H1 (cell line): ENCODE data around the gene EEPD1. TPM values are rescaled to one million over a fixed set of nuclear protein-coding genes. Genes with fewer than 3 reads are reported as not detected.

Source experiments
- CBX5 ChIP-seq: fragments of 300-800, 300-1000 bp; sonication (generic); IDR thresholded peaks from 2 replicates; pipeline ENCODE4 v1.7.1; 2016; ENCODE audit warnings: antibody characterized with exemption, low read length, low read depth
- CHD7 ChIP-seq: fragments of 300-600 bp; sonication (generic); IDR thresholded peaks from 2 replicates; pipeline ENCODE4 v1.7.1; 2012; ENCODE audit warnings: low read length, moderate library complexity, mild to moderate bottlenecking, inconsistent platforms; ENCODE audit not compliant: insufficient replicate concordance
- PHF8 ChIP-seq: fragments of 200-600 bp; sonication (generic); conservative IDR thresholded peaks from 2 replicates; pipeline ENCODE4 v1.7.1; 2012; ENCODE audit warnings: low read depth, mild to moderate bottlenecking, inconsistent platforms, low read length, moderate library complexity
- TBP ChIP-seq: IDR thresholded peaks from 2 replicates; pipeline ENCODE4 v1.6.1; 2011; ENCODE audit warnings: low read depth, low read length, improper control_type of control experiment
- polyA plus RNA-seq, 7 experiments: library from polyadenylated mRNA; depleted of rRNA in 3 of 7; stranded (reverse) in 5 of 7; unstranded in 2 of 7; fragments of >200 nt in 5 of 7; fragments of 200-250 nt in 2 of 7; gene quantifications; 1 replicate in 5 of 7; 2 replicates in 1 of 7; 4 replicates in 1 of 7; pipeline versions ENCODE4 v1.2.1 to v1.2.3, GENCODE V29; 2011 to 2013; ENCODE audit warnings: missing spikeins in 2 of 7, mixed read lengths in 2 of 7
- total RNA-seq: library from RNA; stranded (reverse); fragmentation: NEBNext Ultra II Directional; extraction: Animal tissue kit (Norgen Biotek cat#: 25700); gene quantifications from 2 replicates; pipeline ENCODE4 v1.2.1, GENCODE V29; 2021

The EEPD1 gene
- total and polyA plus RNA-seq, 2 of the 8 experiments (the other 6 are each of a cell fraction or from before 2014, with no cell fraction given) = 3.1 to 7.8 TPM

DNA sequence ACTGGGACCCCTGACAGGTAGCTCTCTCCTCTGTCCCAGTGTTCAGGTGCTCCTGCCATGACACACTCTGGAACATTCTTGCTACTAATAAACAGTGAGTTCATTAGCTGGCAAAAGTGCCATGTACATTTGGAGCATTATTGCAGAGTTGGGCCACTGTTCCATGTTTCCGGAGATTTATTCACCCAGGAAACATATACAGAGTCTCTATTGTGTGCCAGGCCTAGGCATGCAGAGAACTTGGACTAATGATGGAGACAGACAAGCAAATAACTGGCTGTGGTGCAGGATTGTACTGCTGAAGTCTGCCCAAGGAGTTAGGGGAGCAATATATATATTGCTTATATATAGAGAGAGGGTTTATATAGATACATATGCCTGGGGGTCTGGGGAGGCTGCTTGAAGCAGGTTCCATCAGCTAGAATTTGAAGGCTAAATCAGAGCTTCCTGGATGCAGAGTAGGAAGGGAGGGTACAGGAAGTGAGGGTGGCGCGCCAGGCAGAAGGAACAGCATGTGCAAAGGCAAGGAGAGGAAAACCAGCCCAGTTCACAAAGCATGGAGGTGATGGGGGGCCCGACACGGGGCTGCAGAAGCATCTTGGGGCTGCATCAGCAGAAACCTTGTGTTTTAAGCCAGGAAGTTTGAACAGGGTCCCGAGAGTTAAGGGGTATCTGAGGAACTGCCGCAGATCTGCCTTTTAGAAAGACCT lies 22.7 kb upstream of the EEPD1 start (continued):
- TF ChIP-seq PHF8 (no peak), TBP (no peak), CHD7 (no peak), CBX5 (no peak)
- TF ChIP-seq, all 59 proteins: peak for 0
